ENCODE measurements around the gene APBB1. TPM values are rescaled to one million over a fixed set of nuclear protein-coding genes. Genes with fewer than 3 reads are reported as not detected.

Gene APBB1
- total RNA-seq, 4 donors from 2014 or later, result 17.0 to 24.1 (median 21.4) TPM

DNA sequence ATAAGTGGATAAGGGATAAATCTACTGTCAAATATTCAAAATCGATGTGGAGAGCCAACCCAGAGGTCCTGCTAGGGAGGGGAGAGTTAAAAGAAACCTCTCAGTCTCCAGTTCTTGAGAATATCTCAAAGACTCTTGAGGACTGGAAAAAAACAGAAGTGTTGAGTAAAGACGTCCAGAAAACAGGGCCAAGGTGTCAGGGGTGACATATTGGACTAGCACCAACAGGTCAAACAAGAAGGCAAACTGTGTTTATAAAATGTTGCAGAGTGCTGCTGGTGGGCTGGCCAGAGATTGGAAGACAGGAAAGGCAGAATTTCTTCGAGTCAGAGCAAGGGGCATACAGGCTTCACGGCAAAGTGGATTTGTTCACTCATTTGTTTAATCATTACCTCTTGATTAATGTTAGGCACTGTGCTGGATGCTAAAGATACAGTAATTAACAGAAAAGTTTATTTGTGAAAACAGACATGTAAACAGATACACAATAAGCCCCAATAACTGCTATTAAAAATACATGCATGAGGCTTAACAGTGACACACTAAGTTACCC lies 62.3 kb downstream of the APBB1 start:
- TF ChIP-seq, protein P1, sequence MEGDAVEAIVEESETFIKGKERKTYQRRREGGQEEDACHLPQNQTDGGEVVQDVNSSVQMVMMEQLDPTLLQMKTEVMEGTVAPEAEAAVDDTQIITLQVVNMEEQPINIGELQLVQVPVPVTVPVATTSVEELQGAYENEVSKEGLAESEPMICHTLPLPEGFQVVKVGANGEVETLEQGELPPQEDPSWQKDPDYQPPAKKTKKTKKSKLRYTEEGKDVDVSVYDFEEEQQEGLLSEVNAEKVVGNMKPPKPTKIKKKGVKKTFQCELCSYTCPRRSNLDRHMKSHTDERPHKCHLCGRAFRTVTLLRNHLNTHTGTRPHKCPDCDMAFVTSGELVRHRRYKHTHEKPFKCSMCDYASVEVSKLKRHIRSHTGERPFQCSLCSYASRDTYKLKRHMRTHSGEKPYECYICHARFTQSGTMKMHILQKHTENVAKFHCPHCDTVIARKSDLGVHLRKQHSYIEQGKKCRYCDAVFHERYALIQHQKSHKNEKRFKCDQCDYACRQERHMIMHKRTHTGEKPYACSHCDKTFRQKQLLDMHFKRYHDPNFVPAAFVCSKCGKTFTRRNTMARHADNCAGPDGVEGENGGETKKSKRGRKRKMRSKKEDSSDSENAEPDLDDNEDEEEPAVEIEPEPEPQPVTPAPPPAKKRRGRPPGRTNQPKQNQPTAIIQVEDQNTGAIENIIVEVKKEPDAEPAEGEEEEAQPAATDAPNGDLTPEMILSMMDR (IDR thresholded peaks at IDR 0.05; ENCODE audit: low read depth), result no peak

DNA sequence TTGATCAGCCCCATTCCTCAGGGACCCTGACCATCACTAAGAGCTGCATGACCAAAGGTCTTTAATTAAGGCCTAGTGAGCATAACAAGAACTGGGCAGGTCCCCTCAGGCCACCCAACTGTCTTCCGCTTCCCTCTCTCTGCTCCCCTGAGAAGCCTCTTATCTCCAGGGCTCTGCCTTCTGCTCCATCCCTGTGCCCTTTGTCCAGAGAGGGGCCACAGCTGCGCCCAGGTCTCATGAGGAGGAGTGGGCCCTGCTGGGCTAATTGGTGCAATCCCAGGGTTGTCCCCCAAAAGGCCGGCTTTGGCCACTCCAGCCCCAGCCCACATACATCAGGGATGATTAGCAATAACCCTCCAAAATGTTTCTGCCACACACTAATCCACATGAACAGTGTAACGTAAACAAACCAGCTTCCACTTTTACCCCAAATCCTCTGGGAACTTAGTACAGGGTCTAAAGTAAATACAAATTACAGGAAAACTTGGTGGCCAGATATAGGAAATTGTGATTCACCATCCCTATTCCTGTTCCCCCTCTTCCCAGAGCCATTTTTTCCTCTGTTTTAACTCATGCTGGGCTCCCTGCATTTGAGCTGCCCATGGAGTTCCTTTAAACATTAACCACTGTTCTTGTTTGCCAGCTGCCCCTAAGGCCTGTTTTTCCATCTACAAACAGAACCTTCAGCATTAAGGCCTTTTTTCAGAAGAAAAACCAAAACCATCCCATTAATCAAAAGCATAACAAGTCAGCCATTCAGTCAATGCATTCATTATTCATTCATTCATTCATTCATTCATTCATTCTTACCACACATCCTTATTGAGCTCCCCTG lies 64.0 kb downstream of the APBB1 start:
- TF ChIP-seq, protein P1 (IDR thresholded peaks at IDR 0.05; ENCODE audit: low read depth), result no peak

DNA sequence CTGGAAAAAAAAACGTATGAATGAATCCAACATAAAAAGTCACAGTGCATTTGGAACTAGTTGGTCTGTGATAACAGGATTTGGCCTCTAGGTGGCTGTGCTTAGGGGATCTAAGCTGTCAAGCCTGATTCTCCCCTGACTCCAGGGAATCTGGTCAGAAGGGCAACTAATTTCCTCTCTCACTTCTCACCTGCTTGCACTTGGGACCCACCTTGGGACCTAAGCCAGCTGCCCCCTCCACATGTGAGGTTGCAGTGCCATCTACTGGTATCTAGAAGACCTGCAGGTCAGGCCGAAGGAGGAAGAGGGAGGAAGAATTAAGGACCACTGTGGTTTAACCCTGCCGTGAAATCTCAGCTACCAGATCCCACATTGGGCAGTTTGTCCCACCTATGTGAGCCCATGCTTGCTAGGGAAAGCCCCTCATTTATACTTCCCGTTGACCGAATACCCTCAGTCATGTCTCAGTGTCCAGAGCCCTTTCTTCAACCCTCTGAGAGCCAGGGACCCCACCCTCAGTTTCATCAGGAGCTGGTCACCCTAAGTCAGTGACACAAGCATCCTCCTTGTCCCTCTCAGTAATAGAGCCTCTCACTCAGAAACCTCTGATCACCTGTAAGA lies 65.4 kb downstream of the APBB1 start:
- TF ChIP-seq, protein P1 (IDR thresholded peaks at IDR 0.05; ENCODE audit: low read depth), result no peak

DNA sequence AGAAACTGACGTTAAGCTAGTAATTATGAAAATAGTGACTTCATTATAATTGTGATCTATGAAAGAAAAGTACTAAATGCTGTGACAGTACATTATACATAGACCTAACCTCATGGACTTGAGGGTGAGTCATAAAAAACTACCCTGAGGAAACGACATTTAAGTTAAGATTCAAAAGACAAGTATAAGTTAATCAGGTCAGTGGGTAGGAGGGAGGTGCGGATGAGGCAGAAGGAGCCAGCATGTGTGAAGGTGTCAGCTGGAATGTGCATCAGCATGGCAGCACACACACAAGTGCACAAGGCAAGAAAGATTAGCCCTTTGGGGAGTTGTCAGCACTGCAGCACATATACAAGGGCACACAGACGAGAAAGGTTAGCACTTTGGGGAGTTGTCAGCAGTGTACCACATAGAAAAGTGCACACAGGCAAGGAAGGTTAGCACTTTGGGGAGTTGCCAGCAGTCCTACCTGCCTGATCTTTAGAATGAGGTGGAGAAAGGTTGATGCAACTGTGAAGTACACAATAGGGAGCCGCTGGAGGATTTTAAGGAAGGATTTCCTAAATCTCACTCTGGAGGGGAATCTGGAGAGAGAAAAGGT lies 67.0 kb downstream of the APBB1 start:
- TF ChIP-seq, protein P1 (IDR thresholded peaks at IDR 0.05; ENCODE audit: low read depth), result no peak

DNA sequence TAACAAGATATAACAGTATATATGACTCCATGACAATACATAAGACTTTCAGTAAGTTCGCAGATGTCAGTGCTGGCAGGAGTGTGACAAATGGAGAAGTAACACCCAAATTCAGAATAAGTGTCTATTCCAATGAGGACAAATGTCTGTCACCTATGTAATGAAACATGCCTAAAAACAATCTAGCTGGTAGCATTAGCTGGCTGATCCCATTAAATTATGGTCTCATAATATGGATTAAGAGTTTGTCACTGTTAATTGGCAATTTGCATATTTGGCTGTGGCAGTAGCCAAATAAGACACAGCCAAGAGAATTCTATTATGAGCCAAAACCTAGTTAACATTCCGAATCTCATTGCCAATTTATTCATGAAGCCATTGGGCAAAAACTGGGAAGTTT lies 68.4 kb downstream of the APBB1 start:
- TF ChIP-seq, protein P1 (IDR thresholded peaks at IDR 0.05; ENCODE audit: low read depth), result no peak

DNA sequence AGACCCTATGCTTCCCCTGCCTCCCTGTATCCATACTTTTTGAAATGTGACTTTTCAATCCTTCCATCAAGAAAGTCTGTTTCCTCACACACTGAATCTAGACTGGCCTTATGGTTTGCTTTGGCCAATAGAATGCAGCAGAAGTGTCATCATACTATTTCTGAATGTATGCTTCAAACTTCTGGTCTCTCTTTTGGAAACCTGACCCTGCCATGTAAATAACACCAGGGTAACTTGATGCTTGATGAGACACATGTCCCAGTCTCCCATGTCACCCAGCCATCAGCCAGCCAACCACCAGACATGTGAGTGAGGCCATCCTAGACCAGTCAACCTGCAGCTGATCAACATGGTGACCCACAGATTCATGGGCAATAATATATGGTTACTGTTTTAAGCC lies 68.9 kb downstream of the APBB1 start:
- TF ChIP-seq, protein P1 (IDR thresholded peaks at IDR 0.05; ENCODE audit: low read depth), result no peak

DNA sequence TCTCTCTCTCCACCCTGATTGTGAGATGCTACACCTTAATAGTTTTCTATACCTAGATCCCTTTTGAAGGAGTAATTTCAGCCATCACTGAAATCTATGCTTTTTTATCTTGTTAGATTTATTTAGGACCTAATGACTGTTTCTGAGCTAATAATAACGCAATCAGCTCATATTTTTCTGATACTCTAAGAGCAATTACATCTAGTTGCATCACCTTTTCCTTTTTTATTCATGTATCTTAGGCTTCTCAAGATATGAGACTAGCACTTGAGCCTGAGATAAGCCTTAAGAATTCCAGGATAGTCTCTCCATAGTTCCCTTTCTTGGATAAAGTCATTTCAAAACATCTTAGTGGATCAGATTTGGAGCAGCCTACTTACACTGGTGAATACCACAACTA lies 73.5 kb downstream of the APBB1 start:
- TF ChIP-seq, protein P1 (IDR thresholded peaks at IDR 0.05; ENCODE audit: low read depth), result no peak
